Endothelial cell (in vitro differentiated cells): Measurements from ENCODE around the gene CYP1A2. TPM values are rescaled to one million over a fixed set of nuclear protein-coding genes. Genes with fewer than 3 reads are reported as not detected.

ENCODE experiments used
- DNase-seq: peaks from one replicate; pipeline ENCODE4 v3.0.0; 2021; ENCODE audit warnings: low spot score
- H3K27ac Mint-ChIP-seq: one replicate; pipeline ENCODE4 v1.8.0; 2021; ENCODE audit warnings: mixed read lengths, inconsistent platforms; ENCODE audit not compliant: unreplicated experiment
- H3K27me3 Mint-ChIP-seq: one replicate; pipeline ENCODE4 v1.8.0; 2021; ENCODE audit warnings: mild to moderate bottlenecking, moderate library complexity, mixed read lengths, inconsistent platforms; ENCODE audit not compliant: unreplicated experiment
- H3K36me3 Mint-ChIP-seq: one replicate; pipeline ENCODE4 v1.8.0; 2021; ENCODE audit warnings: mild to moderate bottlenecking, low read depth, mixed read lengths, inconsistent platforms; ENCODE audit not compliant: unreplicated experiment
- H3K4me1 Mint-ChIP-seq: one replicate; pipeline ENCODE4 v1.8.0; 2021; ENCODE audit warnings: mild to moderate bottlenecking, mixed read lengths, inconsistent platforms; ENCODE audit not compliant: unreplicated experiment
- H3K4me3 Mint-ChIP-seq: one replicate; pipeline ENCODE4 v1.8.0; 2021; ENCODE audit warnings: mild to moderate bottlenecking, mixed read lengths, inconsistent platforms; ENCODE audit not compliant: unreplicated experiment
- H3K9me3 Mint-ChIP-seq: one replicate; pipeline ENCODE4 v1.8.0; 2021; ENCODE audit warnings: mixed read lengths, inconsistent platforms; ENCODE audit not compliant: unreplicated experiment
- total RNA-seq: library from RNA; stranded (reverse); fragmentation: NEBNext Ultra II Directional; extraction: Animal tissue kit (Norgen Biotek cat#: 25700); gene quantifications from one replicate; pipeline ENCODE4 v1.2.1, GENCODE V29; 2021; ENCODE audit not compliant: unreplicated experiment
- TF ChIP-seq, protein P1 (sequence below): fragments of 200-600 bp; sonication (generic); IDR thresholded peaks from one replicate; pipeline ENCODE4 v1.5.0; 2021; ENCODE audit warnings: antibody characterized with exemption; ENCODE audit not compliant: unreplicated experiment

CYP1A2 gene
- total RNA-seq, 1 donor from 2014 or later, result not detected

DNA sequence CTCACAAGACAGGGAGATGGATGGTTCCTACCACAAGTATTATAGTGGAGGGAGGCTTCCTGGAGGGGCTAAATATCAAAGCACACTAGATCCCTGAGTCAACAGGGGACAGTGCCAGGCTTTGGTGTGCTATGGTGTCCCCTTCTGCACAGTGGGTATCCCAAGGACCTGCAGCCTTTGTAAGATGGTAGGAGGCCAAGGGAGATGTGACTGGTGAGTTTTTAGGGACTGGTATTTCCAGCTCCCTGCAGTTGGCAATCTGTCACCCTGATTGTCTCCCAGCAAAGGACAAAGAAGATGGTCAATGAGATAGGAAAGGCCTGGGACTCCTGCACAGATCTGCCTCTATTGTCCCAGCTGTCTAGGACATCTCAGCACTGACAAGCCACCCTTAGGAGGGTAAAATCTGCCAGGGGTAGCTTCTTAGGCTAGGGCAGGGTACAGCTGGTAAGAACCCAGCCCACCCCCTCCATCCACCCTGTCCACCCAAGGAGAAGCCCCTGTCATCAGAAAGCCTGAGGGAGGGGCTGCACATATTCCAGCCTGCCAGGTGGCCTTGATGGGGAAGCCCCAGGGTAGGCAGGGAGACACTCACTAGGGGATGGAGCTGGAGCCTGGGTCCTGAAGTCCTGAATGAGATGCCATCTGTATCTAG lies 23.9 kb upstream of the CYP1A2 start:
- H3K27me3 Mint-ChIP-seq, result peaks cover 7% of the 10 kb centered on the region
- H3K4me3 Mint-ChIP-seq, result peak overlapping the region; percentile 56
- TF ChIP-seq, protein P1, sequence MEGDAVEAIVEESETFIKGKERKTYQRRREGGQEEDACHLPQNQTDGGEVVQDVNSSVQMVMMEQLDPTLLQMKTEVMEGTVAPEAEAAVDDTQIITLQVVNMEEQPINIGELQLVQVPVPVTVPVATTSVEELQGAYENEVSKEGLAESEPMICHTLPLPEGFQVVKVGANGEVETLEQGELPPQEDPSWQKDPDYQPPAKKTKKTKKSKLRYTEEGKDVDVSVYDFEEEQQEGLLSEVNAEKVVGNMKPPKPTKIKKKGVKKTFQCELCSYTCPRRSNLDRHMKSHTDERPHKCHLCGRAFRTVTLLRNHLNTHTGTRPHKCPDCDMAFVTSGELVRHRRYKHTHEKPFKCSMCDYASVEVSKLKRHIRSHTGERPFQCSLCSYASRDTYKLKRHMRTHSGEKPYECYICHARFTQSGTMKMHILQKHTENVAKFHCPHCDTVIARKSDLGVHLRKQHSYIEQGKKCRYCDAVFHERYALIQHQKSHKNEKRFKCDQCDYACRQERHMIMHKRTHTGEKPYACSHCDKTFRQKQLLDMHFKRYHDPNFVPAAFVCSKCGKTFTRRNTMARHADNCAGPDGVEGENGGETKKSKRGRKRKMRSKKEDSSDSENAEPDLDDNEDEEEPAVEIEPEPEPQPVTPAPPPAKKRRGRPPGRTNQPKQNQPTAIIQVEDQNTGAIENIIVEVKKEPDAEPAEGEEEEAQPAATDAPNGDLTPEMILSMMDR, result no peak
- H3K36me3 Mint-ChIP-seq, result peaks cover 19% of the 10 kb centered on the region
- DNase-seq, result no peak
- H3K4me1 Mint-ChIP-seq, result peaks cover 20% of the 10 kb centered on the region
- H3K27ac Mint-ChIP-seq, result peak overlapping the region; percentile 61
- no peaks in the 10 kb centered on the region for H3K9me3 Mint-ChIP-seq

DNA sequence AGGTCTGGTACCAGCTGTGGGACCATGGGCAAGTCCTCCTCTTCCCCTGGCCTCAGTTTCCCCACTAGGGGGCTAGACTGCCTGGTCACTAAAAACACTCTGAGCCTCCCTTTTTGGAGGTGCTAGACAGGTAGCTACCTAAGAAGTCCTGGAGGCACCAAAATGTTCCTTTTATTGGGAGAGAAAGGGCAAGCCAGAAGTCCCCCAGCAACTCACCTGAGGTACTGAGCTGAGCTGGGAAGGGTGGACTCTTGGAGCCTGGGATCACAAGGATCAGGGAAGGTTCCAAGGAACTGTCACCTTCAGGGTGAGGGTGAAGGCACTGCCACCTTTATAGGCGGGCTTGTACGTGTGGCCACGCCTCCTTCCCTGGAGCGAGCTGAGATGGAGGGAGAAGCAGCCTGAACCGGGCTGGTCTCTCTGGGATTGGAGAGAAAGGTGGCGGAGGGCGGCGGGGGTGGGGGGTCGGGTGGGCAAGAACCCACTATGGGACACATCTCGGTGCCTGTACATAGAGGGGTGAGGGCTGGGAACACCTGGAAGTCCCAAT lies 23.3 kb upstream of the CYP1A2 start, which contains the start of gene CYP1A1:
Gene CYP1A1 (minus strand): TSS at position 304 of the 550 bp plus-strand sequence. CDS start 2,431 bp downstream, outside the sequence.
- TF ChIP-seq, protein P1, result no peak
- H3K36me3 Mint-ChIP-seq, result peaks cover 18% of the 10 kb centered on the region
- peak; percentile 28 for DNase-seq
- H3K27me3 Mint-ChIP-seq, result peaks cover 6% of the 10 kb centered on the region
- peak within 1 kb of the TSS; percentile 61 for H3K27ac Mint-ChIP-seq
- H3K4me3 Mint-ChIP-seq, result peak within 1 kb of the TSS; percentile 85
- peaks cover 24% of the 10 kb centered on the region for H3K4me1 Mint-ChIP-seq
- H3K9me3 Mint-ChIP-seq, result no peaks in the 10 kb centered on the region

DNA sequence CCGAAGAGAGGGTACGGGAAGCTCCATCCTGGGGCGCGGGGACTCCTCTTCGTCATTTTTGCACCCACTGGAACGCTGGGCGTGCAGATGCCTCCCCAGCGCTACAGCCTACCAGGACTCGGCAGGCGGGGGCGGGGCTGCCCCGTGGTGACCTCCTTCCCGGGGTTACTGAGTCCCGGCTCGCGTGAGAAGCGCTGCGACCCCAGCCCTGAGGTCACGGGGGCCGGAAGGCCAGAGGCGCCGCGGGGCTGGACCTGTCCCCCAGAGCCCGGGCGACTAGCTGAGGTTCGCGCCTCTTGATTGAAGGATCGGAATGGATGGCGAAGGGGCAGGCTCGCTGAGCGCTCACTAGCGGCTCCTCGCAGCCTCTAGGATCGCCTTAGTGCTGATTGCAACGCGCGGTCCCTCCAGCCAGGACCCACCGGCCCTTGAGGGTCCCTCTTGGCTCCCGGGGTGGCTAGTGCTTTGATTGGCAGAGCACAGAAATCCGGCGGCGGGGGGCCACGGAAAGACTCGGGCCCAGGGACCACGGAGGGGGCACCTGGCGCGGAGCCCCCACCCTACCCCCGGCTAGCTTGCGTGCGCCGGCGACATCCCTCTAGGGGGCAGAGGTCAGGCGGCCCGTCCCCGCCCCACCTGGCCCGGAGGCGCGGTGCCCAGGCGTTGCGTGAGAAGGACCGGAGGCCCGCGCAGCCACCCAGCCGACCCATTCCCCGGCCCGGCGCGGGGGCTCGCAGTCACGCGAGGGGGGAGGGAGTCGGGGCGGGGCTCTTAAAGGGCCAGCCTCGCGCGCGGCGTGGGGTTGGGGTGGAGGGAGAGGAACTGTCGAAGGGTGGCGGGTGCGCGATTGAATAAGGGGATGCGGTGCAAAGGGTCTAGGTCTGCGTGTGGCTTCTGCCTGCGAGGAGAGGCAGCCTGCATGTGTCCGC lies 22.5 kb upstream of the CYP1A2 start:
- Mint-ChIP-seq H3K9me3 (no peaks in the 10 kb centered on the region), H3K27ac (no peak overlapping the region), H3K27me3 (peaks cover 10% of the 10 kb centered on the region), H3K36me3 (peaks cover 11% of the 10 kb centered on the region), H3K4me3 (peak overlapping the region; percentile 15), H3K4me1 (peaks cover 31% of the 10 kb centered on the region)
- TF ChIP-seq, protein P1, result no peak
- peak; percentile 57 for DNase-seq

DNA sequence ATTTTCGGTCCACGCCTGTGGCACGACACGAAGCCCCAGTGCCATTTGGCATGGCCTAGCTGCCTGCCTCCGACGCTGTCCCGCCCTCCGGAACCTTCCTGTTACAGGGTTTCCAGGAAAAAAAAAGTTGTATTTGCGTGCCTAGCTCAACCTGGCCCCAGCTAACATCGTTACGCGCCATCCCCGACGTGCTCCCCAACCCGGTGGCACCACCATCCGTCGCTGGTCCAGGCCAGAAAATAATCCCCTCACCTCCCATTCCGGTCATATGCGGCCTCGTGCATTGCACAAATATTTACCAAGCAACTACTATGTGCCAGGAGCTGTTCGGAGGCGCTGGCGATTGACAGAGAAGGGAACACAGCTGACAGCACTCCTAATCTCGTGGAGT lies 21.9 kb upstream of the CYP1A2 start:
- Mint-ChIP-seq H3K27ac (no peak overlapping the region), H3K4me1 (peaks cover 35% of the 10 kb centered on the region), H3K4me3 (peak overlapping the region; percentile 14), H3K27me3 (peaks cover 10% of the 10 kb centered on the region), H3K36me3 (peaks cover 9% of the 10 kb centered on the region), H3K9me3 (no peaks in the 10 kb centered on the region)
- TF ChIP-seq, protein P1, result no peak
- DNase-seq, result no peak
